Testis (tissue), 2 donors: ENCODE measurements around the gene DUS2.

ENCODE experiments used
- POLR2A ChIP-seq: fragments of 450-650 bp; IDR thresholded peaks from one replicate; pipeline ENCODE4 v1.6.1; 2017; ENCODE audit warnings: antibody characterized with exemption, mild to moderate bottlenecking, moderate library complexity
- TF ChIP-seq, protein P1 (sequence below), 3 experiments: fragments of 450-650 bp in 2 of 3; fragments of 200-600 bp in 1 of 3; sonication (generic) in 1 of 3; IDR thresholded peaks; one replicate each; pipeline ENCODE4 v1.5.1; 2016 to 2019; ENCODE audit warnings: antibody characterized with exemption in 3 of 3, mild to moderate bottlenecking in 2 of 3, moderate library complexity in 1 of 3

DNA sequence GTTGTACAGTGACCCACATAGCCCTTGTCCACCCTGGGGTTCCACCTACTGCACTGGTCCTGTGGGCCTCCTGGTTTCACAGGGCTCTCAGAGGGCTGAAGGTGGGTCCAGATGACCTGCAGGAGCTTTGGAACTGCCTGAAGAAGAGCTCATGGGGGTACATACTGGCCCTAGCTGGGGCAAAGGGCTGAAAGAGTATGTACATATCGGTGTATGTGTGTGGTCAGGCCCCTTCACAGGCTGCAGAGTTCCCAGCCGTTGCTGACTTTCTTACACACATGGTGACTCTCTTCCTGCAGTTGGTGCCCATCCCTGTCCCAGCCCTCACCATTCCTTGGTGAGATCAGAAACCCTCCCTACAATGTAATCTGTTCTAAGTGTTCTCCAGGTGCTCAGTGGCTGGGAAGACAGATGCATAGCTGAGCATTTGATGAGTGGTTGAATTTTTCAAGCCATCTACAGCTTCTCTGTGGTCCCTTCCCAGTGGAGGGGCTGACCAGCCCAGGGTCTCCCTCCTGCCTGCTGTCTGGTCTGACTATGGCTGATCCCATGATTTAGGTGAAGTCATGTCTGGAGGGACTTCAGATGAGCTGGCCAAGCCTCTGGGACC, 59.6 kb downstream of the DUS2 start:
- no peak for TF ChIP-seq POLR2A
- TF ChIP-seq, protein P1, sequence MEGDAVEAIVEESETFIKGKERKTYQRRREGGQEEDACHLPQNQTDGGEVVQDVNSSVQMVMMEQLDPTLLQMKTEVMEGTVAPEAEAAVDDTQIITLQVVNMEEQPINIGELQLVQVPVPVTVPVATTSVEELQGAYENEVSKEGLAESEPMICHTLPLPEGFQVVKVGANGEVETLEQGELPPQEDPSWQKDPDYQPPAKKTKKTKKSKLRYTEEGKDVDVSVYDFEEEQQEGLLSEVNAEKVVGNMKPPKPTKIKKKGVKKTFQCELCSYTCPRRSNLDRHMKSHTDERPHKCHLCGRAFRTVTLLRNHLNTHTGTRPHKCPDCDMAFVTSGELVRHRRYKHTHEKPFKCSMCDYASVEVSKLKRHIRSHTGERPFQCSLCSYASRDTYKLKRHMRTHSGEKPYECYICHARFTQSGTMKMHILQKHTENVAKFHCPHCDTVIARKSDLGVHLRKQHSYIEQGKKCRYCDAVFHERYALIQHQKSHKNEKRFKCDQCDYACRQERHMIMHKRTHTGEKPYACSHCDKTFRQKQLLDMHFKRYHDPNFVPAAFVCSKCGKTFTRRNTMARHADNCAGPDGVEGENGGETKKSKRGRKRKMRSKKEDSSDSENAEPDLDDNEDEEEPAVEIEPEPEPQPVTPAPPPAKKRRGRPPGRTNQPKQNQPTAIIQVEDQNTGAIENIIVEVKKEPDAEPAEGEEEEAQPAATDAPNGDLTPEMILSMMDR (IDR thresholded peaks at IDR 0.05): no peak
